Ecto neural progenitor cell (in vitro differentiated cells): Measurements from ENCODE around the gene IQGAP2.

Experiments
- DNase-seq: peaks from one replicate; pipeline ENCODE4 v3.0.0-alpha.2; 2018; ENCODE audit warnings: low spot score

Gene IQGAP2

GRCh38 chr5:76612942-76613341, 209.9 kb downstream of the IQGAP2 start:
- no peak for DNase-seq

GRCh38 chr5:76615759-76616158, 212.7 kb downstream of the IQGAP2 start:
- no peak for DNase-seq

- no peak for DNase-seq
Measured at GRCh38 chr5:76616206-76616605, 213.1 kb downstream of the IQGAP2 start.

- no peak for DNase-seq
Measured at GRCh38 chr5:76617229-76617628, 214.1 kb downstream of the IQGAP2 start.

- DNase-seq, result no peak
Measured at GRCh38 chr5:76617675-76618074, 214.6 kb downstream of the IQGAP2 start.

GRCh38 chr5:76620166-76620565, 217.1 kb downstream of the IQGAP2 start:
- no peak for DNase-seq

- no peak for DNase-seq
Measured at GRCh38 chr5:76622076-76622475, 219.0 kb downstream of the IQGAP2 start.

GRCh38 chr5:76622973-76623596, 220.0 kb downstream of the IQGAP2 start, which contains the start of gene F2RL2:
Gene F2RL2 (minus strand): TSS chr5:76623403. CDS start chr5:76623230, 173 bp downstream.
- peak; percentile 57 for DNase-seq

GRCh38 chr5:76625087-76625815, 222.2 kb downstream of the IQGAP2 start:
- DNase-seq, result no peak

- DNase-seq, result no peak
Measured at GRCh38 chr5:76626738-76627137, 223.7 kb downstream of the IQGAP2 start.

- DNase-seq, result no peak
Measured at GRCh38 chr5:76634661-76635060, 231.6 kb downstream of the IQGAP2 start.

GRCh38 chr5:76637490-76637889, 234.4 kb downstream of the IQGAP2 start:
- DNase-seq, result no peak

GRCh38 chr5:76638479-76638878, 235.4 kb downstream of the IQGAP2 start:
- no peak for DNase-seq

- DNase-seq, result peak; percentile 71
Measured at GRCh38 chr5:76641514-76642120, 238.5 kb downstream of the IQGAP2 start.

- DNase-seq, result no peak
Measured at GRCh38 chr5:76642390-76643040, 239.4 kb downstream of the IQGAP2 start.

- DNase-seq, result no peak
Measured at GRCh38 chr5:76643371-76643770, 240.3 kb downstream of the IQGAP2 start.

- no peak for DNase-seq
Measured at GRCh38 chr5:76649140-76649539, 246.1 kb downstream of the IQGAP2 start.

GRCh38 chr5:76652809-76653414, 249.8 kb downstream of the IQGAP2 start:
- DNase-seq, result no peak

- DNase-seq, result no peak
Measured at GRCh38 chr5:76657091-76657490, 254.0 kb downstream of the IQGAP2 start.

- DNase-seq, result no peak
Measured at GRCh38 chr5:76657683-76658311, 254.7 kb downstream of the IQGAP2 start.

GRCh38 chr5:76660360-76660759, 257.3 kb downstream of the IQGAP2 start:
- DNase-seq, result no peak

- no peak for DNase-seq
Measured at GRCh38 chr5:76662521-76662920, 259.4 kb downstream of the IQGAP2 start.
